SK-N-MC (cell line): ENCODE data around the gene NTNG1.

Experiments used
- DNase-seq: peaks from one replicate; pipeline ENCODE4 v3.0.0-alpha.2; 2011; ENCODE audit warnings: low read depth, low spot score
- H3K27ac ChIP-seq: fragments of 200-600 bp; sonication (generic); 2 replicates; pipeline ENCODE4 v1.5.1; 2016; ENCODE audit warnings: mixed run types
- H3K36me3 ChIP-seq: fragments of 200-600 bp; sonication (generic); 2 replicates; pipeline ENCODE4 v1.6.1; 2017; ENCODE audit warnings: antibody characterized with exemption, low read length, mixed read lengths; ENCODE audit not compliant: insufficient read depth
- H3K4me3 ChIP-seq: fragments of 200-600 bp; sonication (generic); 2 replicates; pipeline ENCODE4 v1.5.1; 2016
- H3K9ac ChIP-seq: fragments of 200-600 bp; sonication (generic); 2 replicates; pipeline ENCODE4 v1.8.0; 2017; ENCODE audit warnings: mixed run types, mixed read lengths; ENCODE audit not compliant: insufficient read length
- H3K9me3 ChIP-seq: fragments of 200-600 bp; sonication (generic); 2 replicates; pipeline ENCODE4 v1.6.1; 2017; ENCODE audit warnings: low read depth, mild to moderate bottlenecking, antibody characterized with exemption, low read length, moderate library complexity, mixed read lengths
- EZH2 ChIP-seq: fragments of 200-600 bp; sonication (generic); IDR thresholded peaks from one replicate; pipeline ENCODE4 v1.6.1; 2017; ENCODE audit warnings: antibody characterized with exemption
- FOXP2 ChIP-seq: optimal IDR thresholded peaks from 2 replicates; pipeline ENCODE3; 2011; ENCODE audit warnings: mild to moderate bottlenecking, moderate library complexity; ENCODE audit not compliant: insufficient read depth; ENCODE audit errors: extremely low read length, control extremely low read depth
- POLR2AphosphoS5 ChIP-seq: IDR thresholded peaks from 2 replicates; pipeline ENCODE4 v1.6.1; 2012; ENCODE audit warnings: mild to moderate bottlenecking, low read depth, low read length, borderline replicate concordance

The NTNG1 gene

DNA sequence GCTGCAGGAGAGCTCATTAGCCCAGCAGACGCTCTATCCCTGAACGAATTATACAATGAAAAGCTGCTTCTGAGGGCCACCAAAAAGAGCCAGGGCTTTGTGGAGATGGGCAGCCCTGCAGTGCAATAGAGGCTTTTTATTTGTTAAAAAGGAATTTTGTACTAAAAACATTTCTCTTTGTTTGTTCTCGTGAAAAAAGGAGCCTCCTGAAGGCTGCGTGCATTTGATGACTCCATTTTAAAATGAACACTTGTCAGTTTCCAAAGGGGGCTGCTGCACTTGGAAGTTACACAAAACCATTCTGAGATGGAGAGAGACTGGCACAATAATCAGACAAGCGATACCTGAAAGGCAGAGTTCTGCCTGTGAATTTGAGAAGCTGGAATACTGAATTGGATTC lies 202.8 kb downstream of the NTNG1 start:
- Histone ChIP-seq H3K9me3 (no peaks in the 10 kb centered on the region), H3K27ac (no peak overlapping the region), H3K36me3 (no peaks in the 10 kb centered on the region), H3K9ac (no peak overlapping the region), H3K4me3 (no peak overlapping the region)
- TF ChIP-seq POLR2AphosphoS5 (no peak), FOXP2 (no peak), EZH2 (no peak)
- no peak for DNase-seq

DNA sequence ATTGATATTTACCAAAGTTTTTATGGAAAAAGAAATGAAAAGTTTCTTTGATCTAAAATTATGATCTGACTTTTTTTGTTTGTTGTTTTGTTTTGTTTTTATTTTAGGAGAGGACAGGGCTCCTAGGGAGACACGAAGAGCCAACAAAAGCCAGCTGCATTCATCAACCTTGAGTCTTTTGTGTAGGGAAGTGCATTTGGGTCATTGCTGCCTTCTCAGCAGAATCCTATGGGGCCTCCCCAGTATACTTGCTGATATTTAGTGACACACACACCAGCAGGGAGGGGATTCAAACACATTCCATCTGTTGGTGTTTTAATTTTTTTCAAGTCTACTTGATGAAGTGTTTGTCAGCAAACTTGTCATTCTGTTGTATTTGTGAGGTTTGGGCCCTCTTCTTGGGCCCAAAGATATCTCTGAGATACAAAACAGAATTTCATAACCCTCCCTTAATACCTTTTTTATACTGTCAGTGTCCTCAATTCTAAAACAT lies 203.5 kb downstream of the NTNG1 start:
- no peaks in the 10 kb centered on the region for H3K9me3 ChIP-seq
- no peak overlapping the region for H3K9ac ChIP-seq
- no peak overlapping the region for H3K27ac ChIP-seq
- H3K36me3 ChIP-seq: no peaks in the 10 kb centered on the region
- DNase-seq: no peak
- TF ChIP-seq POLR2AphosphoS5: no peak
- TF ChIP-seq FOXP2: no peak
- no peak for TF ChIP-seq EZH2
- H3K4me3 ChIP-seq: no peak overlapping the region

DNA sequence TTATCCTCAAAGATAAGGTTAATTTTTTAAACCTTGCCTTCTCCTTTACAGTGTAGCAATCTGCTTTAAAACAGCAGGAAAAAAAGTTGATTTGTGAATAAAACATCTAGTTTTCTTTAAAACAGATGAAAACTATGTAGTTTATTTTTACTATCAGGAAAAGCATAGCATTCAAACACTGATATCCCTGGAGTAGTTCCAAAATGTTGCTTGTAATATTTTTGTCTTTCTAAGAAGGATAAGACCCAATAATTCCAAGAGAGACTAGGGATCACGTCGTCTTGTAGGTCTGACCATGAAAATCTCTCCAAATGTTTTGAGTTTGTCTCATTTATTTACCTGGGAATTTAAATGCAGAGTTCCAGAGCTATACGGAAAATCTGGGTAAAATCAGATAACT lies 204.0 kb downstream of the NTNG1 start:
- no peak for DNase-seq
- no peak for TF ChIP-seq FOXP2
- TF ChIP-seq EZH2: no peak
- no peak for TF ChIP-seq POLR2AphosphoS5
- Histone ChIP-seq H3K4me3 (no peak overlapping the region), H3K27ac (no peak overlapping the region), H3K36me3 (no peaks in the 10 kb centered on the region), H3K9me3 (no peaks in the 10 kb centered on the region), H3K9ac (no peak overlapping the region)

DNA sequence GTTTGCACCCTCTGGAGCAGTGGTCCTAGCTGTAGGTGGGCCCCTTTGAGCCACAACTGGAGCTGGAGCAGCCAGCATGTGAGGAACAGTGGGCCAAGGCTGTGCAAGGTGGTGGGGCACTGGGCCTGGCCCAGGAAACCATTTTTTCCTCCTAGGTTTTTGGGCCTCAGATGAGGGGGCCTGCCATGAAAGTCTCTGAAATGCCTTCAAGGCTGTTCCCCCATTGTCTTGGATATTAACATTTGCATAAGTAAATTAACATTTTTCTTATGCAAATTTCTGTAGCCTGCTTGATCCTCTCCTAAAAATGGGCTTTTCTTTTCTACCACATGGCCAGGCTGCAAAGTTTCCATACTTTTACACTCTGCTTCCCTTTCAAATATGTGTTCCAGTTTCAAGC lies 212.0 kb downstream of the NTNG1 start:
- Histone ChIP-seq H3K9me3 (no peaks in the 10 kb centered on the region), H3K27ac (no peak overlapping the region), H3K9ac (no peak overlapping the region), H3K36me3 (no peaks in the 10 kb centered on the region; the same call in 1 of the 2 replicates), H3K4me3 (no peak overlapping the region)
- TF ChIP-seq EZH2 (no peak), POLR2AphosphoS5 (no peak), FOXP2 (no peak)
- no peak for DNase-seq

DNA sequence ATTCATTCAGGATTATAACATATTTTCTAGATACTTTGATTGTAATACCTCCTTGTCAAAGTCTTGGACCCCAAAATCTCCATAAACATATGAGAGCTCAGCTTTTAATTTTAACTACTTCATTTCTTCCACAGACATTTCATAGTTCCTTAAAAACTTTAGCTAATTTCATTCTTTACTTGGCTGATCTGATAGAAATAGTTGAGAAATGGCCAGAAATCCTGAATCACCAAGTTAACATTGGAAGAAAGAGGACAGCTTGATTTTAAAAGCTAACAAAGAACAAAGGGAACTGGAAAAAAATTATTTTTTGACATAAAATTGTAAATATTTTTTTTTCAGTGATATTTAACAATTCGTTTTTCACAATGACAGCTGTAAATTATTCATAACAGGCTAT lies 216.5 kb downstream of the NTNG1 start:
- H3K27ac ChIP-seq: no peak overlapping the region
- no peaks in the 10 kb centered on the region for H3K9me3 ChIP-seq
- H3K9ac ChIP-seq: no peak overlapping the region
- no peak overlapping the region for H3K4me3 ChIP-seq
- TF ChIP-seq POLR2AphosphoS5: no peak
- no peak for TF ChIP-seq FOXP2
- no peak for TF ChIP-seq EZH2
- DNase-seq: no peak
- no peaks in the 10 kb centered on the region for H3K36me3 ChIP-seq

DNA sequence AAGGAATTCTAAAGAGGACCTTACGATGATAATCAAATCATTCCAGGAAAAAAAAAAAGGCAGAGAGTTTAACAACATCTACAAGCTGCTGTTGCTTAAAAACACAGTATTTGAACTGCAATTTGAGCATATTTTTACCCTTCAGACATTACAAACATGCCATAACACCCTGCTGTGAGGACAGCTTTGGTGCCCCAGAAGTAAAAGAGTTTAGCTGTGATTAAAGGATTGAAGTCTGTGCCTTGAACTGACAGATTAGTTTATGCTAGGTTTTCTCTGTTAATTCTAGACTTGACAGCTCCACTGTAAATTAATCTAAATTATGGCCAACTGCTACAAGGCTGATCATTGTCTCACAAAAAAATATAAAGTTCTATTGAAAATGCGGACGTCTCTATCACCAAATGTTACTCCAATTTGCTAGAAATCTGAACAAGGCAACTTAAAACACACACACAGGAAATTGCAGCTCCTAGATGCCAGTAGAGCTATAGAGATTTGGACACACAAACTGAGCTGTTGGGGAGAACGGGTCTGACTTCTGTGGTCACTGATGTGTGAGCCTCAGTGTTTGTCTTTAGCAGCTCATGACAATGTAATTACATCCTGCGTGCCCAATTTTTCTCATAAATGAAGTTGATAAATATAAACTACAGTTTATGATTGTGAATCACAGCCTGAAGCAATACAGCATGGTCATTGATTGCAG lies 217.9 kb downstream of the NTNG1 start:
- Histone ChIP-seq H3K27ac (peak overlapping the region; percentile 61; the same call in 1 of the 2 replicates), H3K9me3 (no peaks in the 10 kb centered on the region), H3K4me3 (peak overlapping the region; percentile 30), H3K36me3 (no peaks in the 10 kb centered on the region), H3K9ac (no peak overlapping the region)
- no peak for TF ChIP-seq FOXP2
- TF ChIP-seq POLR2AphosphoS5: no peak
- no peak for TF ChIP-seq EZH2
- DNase-seq: no peak

DNA sequence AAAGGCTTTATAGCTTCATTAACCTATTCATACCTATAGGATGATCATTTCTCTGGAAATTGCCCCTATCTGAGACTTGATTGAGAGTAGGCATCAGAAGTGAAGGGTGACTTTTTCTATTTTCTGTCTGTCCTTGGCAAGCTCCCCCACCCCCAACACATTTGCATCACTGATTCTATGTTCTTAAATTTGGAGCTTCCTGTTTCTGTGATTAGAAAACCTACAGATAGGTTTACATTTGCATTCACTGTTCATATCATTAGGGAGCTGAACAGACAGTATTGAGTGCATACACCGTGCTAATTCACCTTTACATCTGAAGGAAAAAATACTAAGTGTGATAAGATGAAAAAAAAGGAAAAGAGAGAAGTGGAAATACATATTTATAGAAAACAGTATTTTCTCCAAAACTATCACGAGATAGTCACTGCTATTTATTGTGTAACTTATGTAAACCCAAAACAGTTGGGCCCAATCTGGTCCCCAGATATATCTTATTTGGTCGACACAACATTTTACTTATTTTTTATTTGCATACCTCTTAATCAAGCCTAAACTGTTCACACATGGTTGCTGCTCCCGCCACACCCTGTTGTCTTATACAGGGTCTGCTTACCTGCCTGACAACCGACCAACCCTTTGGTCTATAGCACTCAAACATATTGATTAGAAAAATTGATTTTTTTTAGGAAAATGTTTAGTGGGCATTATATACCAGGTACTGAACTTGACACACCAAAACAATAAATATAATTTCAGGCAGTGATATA lies 218.8 kb downstream of the NTNG1 start:
- no peaks in the 10 kb centered on the region for H3K9me3 ChIP-seq
- DNase-seq: no peak
- no peak overlapping the region for H3K27ac ChIP-seq
- H3K36me3 ChIP-seq: no peaks in the 10 kb centered on the region
- H3K4me3 ChIP-seq: no peak overlapping the region
- TF ChIP-seq POLR2AphosphoS5 (no peak), FOXP2 (no peak), EZH2 (no peak)
- no peak overlapping the region for H3K9ac ChIP-seq

DNA sequence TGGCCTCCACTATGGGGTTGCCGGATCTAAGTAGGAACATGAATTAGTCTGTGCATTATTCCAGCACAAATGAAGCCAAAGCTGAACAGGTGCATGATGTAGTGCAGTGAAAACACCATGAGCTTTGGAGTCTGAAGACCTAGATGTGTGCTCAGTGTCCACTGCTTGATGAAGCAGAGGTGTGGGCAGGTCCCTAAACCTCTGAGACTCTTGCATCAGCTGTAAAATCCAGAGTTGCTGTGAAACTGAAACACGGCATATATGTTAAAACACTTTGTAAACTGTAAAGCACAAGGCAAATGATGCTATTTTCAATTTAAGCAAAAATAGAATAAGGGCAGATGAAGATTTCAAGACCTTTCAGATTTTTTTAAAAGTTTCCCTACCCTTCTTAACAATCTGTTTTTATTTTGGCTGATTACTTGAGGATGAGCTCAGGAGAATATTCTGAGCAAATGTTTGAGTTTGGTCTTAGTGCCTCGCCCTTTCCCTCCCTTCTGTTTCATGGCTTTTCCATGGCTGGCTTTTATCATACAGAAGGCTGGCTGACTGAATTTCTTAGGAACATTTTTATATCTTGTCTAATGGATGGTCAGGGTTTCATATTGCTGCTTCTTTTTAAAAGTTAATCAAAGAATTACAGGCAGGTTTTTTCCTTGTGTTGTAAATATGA lies 221.8 kb downstream of the NTNG1 start:
- Histone ChIP-seq H3K4me3 (no peak overlapping the region), H3K9me3 (no peaks in the 10 kb centered on the region), H3K9ac (no peak overlapping the region), H3K36me3 (no peaks in the 10 kb centered on the region), H3K27ac (no peak overlapping the region)
- DNase-seq: no peak
- TF ChIP-seq POLR2AphosphoS5 (no peak), EZH2 (no peak), FOXP2 (no peak)
